ENCODE data around the gene TBC1D21. TPM values are rescaled to one million over a fixed set of nuclear protein-coding genes. Genes with fewer than 3 reads are reported as not detected.

TBC1D21 gene
- polyA plus RNA-seq, 1 donor from 2014 or later: not detected

- Histone ChIP-seq H3K27me3 (ENCODE audit: insufficient read depth, low read depth, low read length) (peaks cover 7% of the 10 kb centered on the region), H3K36me3 (ENCODE audit: insufficient read depth, low read length) (no peaks in the 10 kb centered on the region), H3K79me2 (replicated peaks; ENCODE audit: insufficient read depth, low read length) (no peaks in the 10 kb centered on the region), H3K27ac (ENCODE audit: low read length) (no peak overlapping the region), H3F3A (ENCODE audit: insufficient read depth, low read length, poor library complexity, severe bottlenecking) (no peaks in the 10 kb centered on the region), H2AFZ (ENCODE audit: low read depth, low read length) (no peak overlapping the region), H4K20me1 (ENCODE audit: insufficient read depth) (no peaks in the 10 kb centered on the region), H3K4me2 (ENCODE audit: low read length) (no peak overlapping the region), H3K9ac (ENCODE audit: low read length) (no peak overlapping the region), H3K4me3 (ENCODE audit: low read length) (no peak overlapping the region), H3K9me2 (ENCODE audit: insufficient read depth, low read length) (no peaks in the 10 kb centered on the region), H3K9me3 (ENCODE audit: low read length) (no peaks in the 10 kb centered on the region)
- TF ChIP-seq TAF1 (IDR thresholded peaks at IDR 0.05; ENCODE audit: low read depth) (no peak), POLR2AphosphoS5 (IDR thresholded peaks at IDR 0.05) (no peak), EP300 (conservative IDR thresholded peaks at IDR 0.05; ENCODE audit: poor library complexity, severe bottlenecking) (no peak), CTCF (IDR thresholded peaks at IDR 0.05; ENCODE audit: poor library complexity, severe bottlenecking) (no peak), EZH2 (IDR thresholded peaks at IDR 0.05; ENCODE audit: borderline replicate concordance, insufficient read depth, low read length, poor library complexity, severe bottlenecking) (no peak), MXI1 (conservative IDR thresholded peaks at IDR 0.05; ENCODE audit: poor library complexity, severe bottlenecking) (no peak)
- TF ChIP-seq, protein P1, sequence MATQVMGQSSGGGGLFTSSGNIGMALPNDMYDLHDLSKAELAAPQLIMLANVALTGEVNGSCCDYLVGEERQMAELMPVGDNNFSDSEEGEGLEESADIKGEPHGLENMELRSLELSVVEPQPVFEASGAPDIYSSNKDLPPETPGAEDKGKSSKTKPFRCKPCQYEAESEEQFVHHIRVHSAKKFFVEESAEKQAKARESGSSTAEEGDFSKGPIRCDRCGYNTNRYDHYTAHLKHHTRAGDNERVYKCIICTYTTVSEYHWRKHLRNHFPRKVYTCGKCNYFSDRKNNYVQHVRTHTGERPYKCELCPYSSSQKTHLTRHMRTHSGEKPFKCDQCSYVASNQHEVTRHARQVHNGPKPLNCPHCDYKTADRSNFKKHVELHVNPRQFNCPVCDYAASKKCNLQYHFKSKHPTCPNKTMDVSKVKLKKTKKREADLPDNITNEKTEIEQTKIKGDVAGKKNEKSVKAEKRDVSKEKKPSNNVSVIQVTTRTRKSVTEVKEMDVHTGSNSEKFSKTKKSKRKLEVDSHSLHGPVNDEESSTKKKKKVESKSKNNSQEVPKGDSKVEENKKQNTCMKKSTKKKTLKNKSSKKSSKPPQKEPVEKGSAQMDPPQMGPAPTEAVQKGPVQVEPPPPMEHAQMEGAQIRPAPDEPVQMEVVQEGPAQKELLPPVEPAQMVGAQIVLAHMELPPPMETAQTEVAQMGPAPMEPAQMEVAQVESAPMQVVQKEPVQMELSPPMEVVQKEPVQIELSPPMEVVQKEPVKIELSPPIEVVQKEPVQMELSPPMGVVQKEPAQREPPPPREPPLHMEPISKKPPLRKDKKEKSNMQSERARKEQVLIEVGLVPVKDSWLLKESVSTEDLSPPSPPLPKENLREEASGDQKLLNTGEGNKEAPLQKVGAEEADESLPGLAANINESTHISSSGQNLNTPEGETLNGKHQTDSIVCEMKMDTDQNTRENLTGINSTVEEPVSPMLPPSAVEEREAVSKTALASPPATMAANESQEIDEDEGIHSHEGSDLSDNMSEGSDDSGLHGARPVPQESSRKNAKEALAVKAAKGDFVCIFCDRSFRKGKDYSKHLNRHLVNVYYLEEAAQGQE (IDR thresholded peaks at IDR 0.05; ENCODE audit: borderline replicate concordance): no peak
Observed at GRCh38 chr15:73856458-73857192, 16.7 kb upstream of the TBC1D21 start.

DNA sequence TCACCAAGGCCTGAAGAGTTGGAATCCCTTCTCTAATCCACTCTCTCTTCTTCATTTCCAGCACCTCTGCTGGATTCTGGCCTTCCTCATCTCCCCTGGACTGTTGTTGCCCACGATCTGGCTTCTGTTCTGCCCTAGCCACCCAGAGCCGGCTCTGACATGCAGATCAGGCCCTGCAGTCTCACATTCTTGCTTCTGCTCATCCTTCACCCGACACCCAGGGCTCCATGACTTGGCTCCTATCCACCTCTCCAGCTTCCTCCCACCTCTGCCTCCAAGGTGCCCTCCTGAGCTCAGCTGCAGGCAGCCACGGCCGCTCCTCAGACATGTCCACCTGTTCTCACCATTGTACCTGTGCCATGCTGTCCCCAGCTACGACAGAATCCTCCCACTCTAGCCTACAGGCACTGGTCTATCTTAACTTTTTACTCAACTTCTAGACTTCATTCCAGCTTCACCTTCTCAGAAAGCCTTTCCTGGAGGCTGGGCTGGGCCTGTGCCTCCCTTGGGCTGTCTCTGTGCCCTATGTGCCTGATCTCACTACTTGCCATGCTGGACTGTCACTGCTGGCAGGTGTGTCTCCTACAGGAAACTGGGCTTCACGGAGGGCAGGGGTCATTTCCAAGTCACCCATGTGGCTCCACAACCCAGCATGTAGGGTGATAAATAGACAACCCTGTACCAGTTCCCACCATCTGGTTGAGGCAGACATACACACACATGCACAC lies 16.0 kb upstream of the TBC1D21 start:
- Histone ChIP-seq H3F3A (ENCODE audit: insufficient read depth, low read length, poor library complexity, severe bottlenecking) (no peaks in the 10 kb centered on the region), H3K4me2 (ENCODE audit: low read length) (no peak overlapping the region), H3K9ac (ENCODE audit: low read length) (no peak overlapping the region), H3K27me3 (ENCODE audit: insufficient read depth, low read depth, low read length) (no peaks in the 10 kb centered on the region), H3K9me3 (ENCODE audit: low read length) (no peaks in the 10 kb centered on the region), H3K36me3 (ENCODE audit: insufficient read depth, low read length) (no peaks in the 10 kb centered on the region), H4K20me1 (ENCODE audit: insufficient read depth) (no peaks in the 10 kb centered on the region), H3K27ac (ENCODE audit: low read length) (no peak overlapping the region), H3K79me2 (replicated peaks; ENCODE audit: insufficient read depth, low read length) (no peaks in the 10 kb centered on the region), H2AFZ (ENCODE audit: low read depth, low read length) (no peak overlapping the region), H3K9me2 (ENCODE audit: insufficient read depth, low read length) (no peaks in the 10 kb centered on the region), H3K4me3 (ENCODE audit: low read length) (no peak overlapping the region)
- no peak for TF ChIP-seq EZH2 (IDR thresholded peaks at IDR 0.05; ENCODE audit: borderline replicate concordance, insufficient read depth, low read length, poor library complexity, severe bottlenecking)
- TF ChIP-seq SMC3 (conservative IDR thresholded peaks at IDR 0.05; ENCODE audit: poor library complexity): no peak
- no peak for TF ChIP-seq RAD21 (conservative IDR thresholded peaks at IDR 0.05)
- TF ChIP-seq, protein P1 (IDR thresholded peaks at IDR 0.05; ENCODE audit: borderline replicate concordance): no peak
- TF ChIP-seq TAF1 (IDR thresholded peaks at IDR 0.05; ENCODE audit: low read depth): no peak
- no peak for TF ChIP-seq MXI1 (conservative IDR thresholded peaks at IDR 0.05; ENCODE audit: poor library complexity, severe bottlenecking)
- no peak for TF ChIP-seq POLR2AphosphoS5 (IDR thresholded peaks at IDR 0.05)
- no peak for TF ChIP-seq EP300 (conservative IDR thresholded peaks at IDR 0.05; ENCODE audit: poor library complexity, severe bottlenecking)
- TF ChIP-seq CTCF (IDR thresholded peaks at IDR 0.05; ENCODE audit: poor library complexity, severe bottlenecking): no peak

Measured in neural cell (in vitro differentiated cells).